HG02759 (cell line): ENCODE results near the gene NAMPT.
"Not testable (repeated sequence)": the region's sequence is repeated elsewhere in the genome, so short reads cannot be mapped to it uniquely, and the experiment has no call there.

Experiments
- ATAC-seq: cut with Tn5 transposase; IDR thresholded peaks from one replicate; pipeline ENCODE4 v1.9.1; 2021; ENCODE audit warnings: mild to moderate bottlenecking, moderate library complexity; ENCODE audit not compliant: unreplicated experiment

NAMPT gene

GRCh38 chr7:106236065-106236464 lies 48.7 kb downstream of the NAMPT start:
- no peak for ATAC-seq

- ATAC-seq, result no peak
These were observed 50.4 kb downstream of the NAMPT start for GRCh38 chr7:106234425-106234824.

- ATAC-seq, result no peak
These were observed 52.8 kb downstream of the NAMPT start for GRCh38 chr7:106231856-106232490.

GRCh38 chr7:106225856-106226255 lies 58.9 kb downstream of the NAMPT start:
- ATAC-seq, result no peak

GRCh38 chr7:106224797-106225196 lies 60.0 kb downstream of the NAMPT start:
- ATAC-seq, result no peak

GRCh38 chr7:106223156-106223555 lies 61.6 kb downstream of the NAMPT start:
- no peak for ATAC-seq

- no peak for ATAC-seq
These were observed 62.2 kb downstream of the NAMPT start for GRCh38 chr7:106222545-106222944.

GRCh38 chr7:106220307-106220706 lies 64.5 kb downstream of the NAMPT start:
- no peak for ATAC-seq

- ATAC-seq, result no peak
These were observed 65.6 kb downstream of the NAMPT start for GRCh38 chr7:106219170-106219569.

GRCh38 chr7:106218546-106218945 lies 66.2 kb downstream of the NAMPT start:
- ATAC-seq, result no peak

- no peak for ATAC-seq
These were observed 67.8 kb downstream of the NAMPT start for GRCh38 chr7:106216923-106217542.

- no peak for ATAC-seq
These were observed 68.3 kb downstream of the NAMPT start for GRCh38 chr7:106216517-106216922.

GRCh38 chr7:106215868-106216516 lies 68.8 kb downstream of the NAMPT start:
- no peak for ATAC-seq

- ATAC-seq, result not testable (repeated sequence)
These were observed 75.8 kb downstream of the NAMPT start for GRCh38 chr7:106208944-106209343.

GRCh38 chr7:106206826-106207541 lies 77.8 kb downstream of the NAMPT start:
- no peak for ATAC-seq

- ATAC-seq, result no peak
These were observed 79.1 kb downstream of the NAMPT start for GRCh38 chr7:106205621-106206222.

- no peak for ATAC-seq
These were observed 81.3 kb downstream of the NAMPT start for GRCh38 chr7:106203473-106203872.

- no peak for ATAC-seq
These were observed 83.6 kb downstream of the NAMPT start for GRCh38 chr7:106201164-106201563.

- no peak for ATAC-seq
These were observed 84.9 kb downstream of the NAMPT start for GRCh38 chr7:106199813-106200364.

GRCh38 chr7:106199024-106199423 lies 85.8 kb downstream of the NAMPT start:
- no peak for ATAC-seq
